ENCODE results near the gene DCAF15. TPM values are rescaled to one million over a fixed set of nuclear protein-coding genes. Genes with fewer than 3 reads are reported as not detected.

The DCAF15 gene
- total RNA-seq, 4 donors from 2014 or later = 9.5 to 19.6 (median 11.6) TPM

DNA sequence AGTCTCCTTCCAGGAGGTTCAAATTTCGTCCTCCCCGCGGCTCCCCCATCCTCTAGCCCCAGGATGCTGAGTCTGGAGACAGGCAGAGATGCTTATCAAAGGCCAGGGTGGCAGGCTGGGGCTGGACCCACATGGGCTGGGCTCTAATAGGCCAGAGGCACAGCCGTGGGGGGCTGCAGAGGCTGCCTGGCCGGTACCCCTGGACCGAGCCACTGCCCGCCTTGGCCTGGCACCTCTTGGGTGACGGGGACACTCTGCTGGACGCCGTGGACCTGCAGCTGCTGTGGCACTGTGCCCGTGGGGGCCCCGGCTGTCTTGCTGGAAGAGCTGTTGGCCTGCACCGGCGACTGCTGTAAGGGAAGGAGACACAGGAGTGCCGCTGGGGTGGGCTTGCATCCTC, 28.0 kb downstream of the DCAF15 start:
- intact Hi-C loops (cut with DNase I) = no loop called here
- 98 to 100% methylated on average over 3 to 8 of the region's 15 CpGs for WGBS, 2 donors

DNA sequence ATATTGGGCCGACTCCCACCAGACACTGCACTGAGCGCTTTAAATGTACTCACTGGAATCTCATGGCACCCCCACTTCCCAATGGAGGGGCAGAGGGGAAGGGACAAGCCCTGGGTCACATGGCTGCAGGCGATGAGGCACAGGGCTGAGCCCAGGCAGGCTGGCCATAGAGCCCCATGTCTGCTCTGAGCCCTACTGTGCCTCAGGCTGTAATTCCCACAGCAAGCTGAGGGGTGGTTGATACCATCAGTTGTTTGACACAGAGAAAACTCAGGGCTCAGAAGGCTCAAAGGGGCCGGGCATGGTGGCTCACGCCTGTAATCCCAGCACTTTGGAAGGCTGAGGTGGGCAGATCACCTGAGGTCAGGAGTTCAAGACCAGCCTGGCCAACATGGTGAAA, 28.7 kb downstream of the DCAF15 start:
- Histone ChIP-seq H3K4me3 (replicated peaks in 1 of 3) (no peak overlapping the region), H3K9me3 (no peaks in the 10 kb centered on the region), H3K27me3 (no peaks in the 10 kb centered on the region), H3K27ac (no peak overlapping the region), H3K4me1 (peaks cover 10 to 23% of the 10 kb centered on the region in 2 donors), H3K36me3 (peaks cover 4 to 8% of the 10 kb centered on the region in 2 donors)
- no peak for TF ChIP-seq POLR2A (IDR thresholded peaks at IDR 0.05)
- no peak for TF ChIP-seq CTCF (IDR thresholded peaks at IDR 0.05)
- intact Hi-C loops (cut with DNase I) = no loop called here
- WGBS, 2 donors = 78 to 100% methylated on average over 3 of the region's 5 CpGs
- DNase-seq = no peak

More for the DNA sequence above, 28.0 kb downstream of the DCAF15 start:
- H3K27ac ChIP-seq = no peak overlapping the region
- TF ChIP-seq CTCF (IDR thresholded peaks at IDR 0.05) = no peak
- TF ChIP-seq POLR2A (IDR thresholded peaks at IDR 0.05) = no peak
- no peaks in the 10 kb centered on the region for H3K27me3 ChIP-seq
- no peak for DNase-seq
- peaks cover 4 to 8% of the 10 kb centered on the region in 2 donors for H3K36me3 ChIP-seq
- H3K4me1 ChIP-seq = peaks cover 5 to 16% of the 10 kb centered on the region in 2 donors
- H3K9me3 ChIP-seq = no peaks in the 10 kb centered on the region
- no peak overlapping the region for H3K4me3 ChIP-seq (replicated peaks in 1 of 3)

DNA sequence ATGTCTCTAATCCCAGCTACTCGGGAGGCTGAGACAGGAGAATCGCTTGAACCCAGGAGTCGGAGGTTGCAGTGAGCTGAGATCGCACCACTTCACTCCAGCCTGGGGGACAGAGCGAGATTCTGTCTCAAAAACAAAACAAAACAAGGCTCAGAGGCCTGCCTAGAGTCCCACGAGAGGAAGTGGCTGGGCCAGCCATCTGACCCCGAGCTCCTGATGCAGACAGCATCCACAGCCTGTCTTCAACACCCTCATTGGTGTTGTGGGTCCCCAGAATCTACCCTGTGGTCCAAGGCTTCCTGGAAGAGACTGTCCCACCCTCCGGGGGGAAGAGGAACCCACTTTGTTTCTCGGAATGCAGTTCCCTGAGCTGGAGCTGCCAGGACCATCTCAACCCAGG, 29.2 kb downstream of the DCAF15 start:
- WGBS, 2 donors = 86 to 93% methylated on average over 8 to 9 of the region's 9 CpGs
- H3K4me1 ChIP-seq = peaks cover 14 to 28% of the 10 kb centered on the region in 2 donors
- peaks cover 4 to 8% of the 10 kb centered on the region in 2 donors for H3K36me3 ChIP-seq
- TF ChIP-seq POLR2A (IDR thresholded peaks at IDR 0.05) (no peak), CTCF (IDR thresholded peaks at IDR 0.05) (no peak)
- intact Hi-C loops (cut with DNase I) = no loop called here
- H3K4me3 ChIP-seq (replicated peaks in 1 of 3) = no peak overlapping the region
- no peak overlapping the region for H3K27ac ChIP-seq
- no peaks in the 10 kb centered on the region for H3K9me3 ChIP-seq
- no peaks in the 10 kb centered on the region for H3K27me3 ChIP-seq
- DNase-seq = no peak

GRCh38 chr19:13981988-13982501, 29.7 kb downstream of the DCAF15 start:
- WGBS, 2 donors = 95 to 96% methylated on average over 16 to 17 of the region's 17 CpGs
- no peak for DNase-seq
- Histone ChIP-seq H3K27ac (no peak overlapping the region), H3K27me3 (no peaks in the 10 kb centered on the region), H3K4me1 (peaks cover 20 to 34% of the 10 kb centered on the region in 2 donors), H3K9me3 (no peaks in the 10 kb centered on the region), H3K4me3 (replicated peaks in 1 of 3) (no peak overlapping the region), H3K36me3 (peaks cover 4 to 8% of the 10 kb centered on the region in 2 donors)
- TF ChIP-seq CTCF (IDR thresholded peaks at IDR 0.05) = no peak
- no peak for TF ChIP-seq POLR2A (IDR thresholded peaks at IDR 0.05)
- intact Hi-C loops (cut with DNase I) = no loop called here

GRCh38 chr19:13982773-13983172, 30.5 kb downstream of the DCAF15 start:
- WGBS, 2 donors = 97% methylated on average over 8 of the region's 9 CpGs
- Histone ChIP-seq H3K36me3 (peaks cover 4 to 8% of the 10 kb centered on the region in 2 donors), H3K27me3 (no peaks in the 10 kb centered on the region), H3K4me3 (replicated peaks in 1 of 3) (no peak overlapping the region), H3K9me3 (no peaks in the 10 kb centered on the region), H3K27ac (no peak overlapping the region), H3K4me1 (peaks cover 28 to 41% of the 10 kb centered on the region in 2 donors)
- TF ChIP-seq POLR2A (IDR thresholded peaks at IDR 0.05) (no peak), CTCF (IDR thresholded peaks at IDR 0.05) (no peak)
- intact Hi-C loops (cut with DNase I) = no loop called here
- no peak for DNase-seq
